DOHH2 (cell line): Measurements from ENCODE around the gene PLCG2.

Source experiments
- H3F3A ChIP-seq: fragments of 200-600 bp; sonication (generic), shearing (Covaris generic); 2 replicates; pipeline ENCODE4 v1.6.0; 2016; ENCODE audit warnings: antibody characterized with exemption, mild to moderate bottlenecking; ENCODE audit not compliant: control insufficient read depth, insufficient read depth
- H3K27ac ChIP-seq: fragments of 200-600 bp; sonication (generic); 2 replicates; pipeline ENCODE4 v1.5.1; 2014; ENCODE audit warnings: low read depth, mild to moderate bottlenecking, low read length, moderate library complexity
- H3K27me3 ChIP-seq: fragments of 200-600 bp; sonication (generic); 2 replicates; pipeline ENCODE4 v1.6.1; 2014; ENCODE audit warnings: mild to moderate bottlenecking, low read length, mixed read lengths; ENCODE audit not compliant: control insufficient read depth
- H3K36me3 ChIP-seq: fragments of 200-600 bp; sonication (generic); 2 replicates; pipeline ENCODE4 v1.6.1; 2014; ENCODE audit warnings: mild to moderate bottlenecking, low read length, moderate library complexity, mixed read lengths; ENCODE audit not compliant: control insufficient read depth
- H3K4me1 ChIP-seq: fragments of 200-600 bp; sonication (generic); 2 replicates; pipeline ENCODE4 v1.6.1; 2014; ENCODE audit warnings: mild to moderate bottlenecking, low read length, mixed read lengths; ENCODE audit not compliant: control insufficient read depth
- H3K4me2 ChIP-seq: fragments of 200-600 bp; sonication (generic); 2 replicates; pipeline ENCODE4 v1.6.0; 2014; ENCODE audit warnings: mild to moderate bottlenecking, low read length, moderate library complexity
- H3K4me3 ChIP-seq: fragments of 200-600 bp; sonication (generic); 2 replicates; pipeline ENCODE4 v1.5.1; 2014; ENCODE audit warnings: mild to moderate bottlenecking, low read length, mixed read lengths
- H3K79me2 ChIP-seq: fragments of 200-600 bp; sonication (generic); 2 replicates; pipeline ENCODE4 v1.6.1; 2014; ENCODE audit warnings: mild to moderate bottlenecking, low read length, mixed read lengths; ENCODE audit not compliant: control insufficient read depth
- H3K9me2 ChIP-seq: fragments of 200-600 bp; sonication (generic); replicated peaks from 2 replicates; pipeline ENCODE4 v1.6.1; 2014; ENCODE audit warnings: mild to moderate bottlenecking, low read length, mixed read lengths; ENCODE audit not compliant: control insufficient read depth
- H3K9me3 ChIP-seq: fragments of 200-600 bp; sonication (generic); 2 replicates; pipeline ENCODE4 v1.6.1; 2014; ENCODE audit warnings: antibody characterized with exemption, low read length, mixed read lengths; ENCODE audit not compliant: control insufficient read depth, insufficient read depth
- H4K20me1 ChIP-seq: fragments of 200-600 bp; sonication (generic); 2 replicates; pipeline ENCODE4 v1.6.0; 2014; ENCODE audit warnings: low read depth, mild to moderate bottlenecking, antibody characterized with exemption, low read length, moderate library complexity; ENCODE audit not compliant: control insufficient read depth, insufficient read depth
- EZH2phosphoT487 ChIP-seq: fragments of 200-600 bp; sonication (generic); IDR thresholded peaks from 2 replicates; pipeline ENCODE4 v1.6.1; 2017; ENCODE audit warnings: borderline replicate concordance, mild to moderate bottlenecking, antibody characterized with exemption, low read length, moderate library complexity, mixed read lengths
- TF ChIP-seq, protein P1 (sequence below): fragments of 200-600 bp; sonication (generic); IDR thresholded peaks from one replicate; pipeline ENCODE4 v1.5.1; 2014; ENCODE audit warnings: antibody characterized with exemption, mild to moderate bottlenecking, low read depth, low read length; ENCODE audit not compliant: poor library complexity, severe bottlenecking

The PLCG2 gene

DNA sequence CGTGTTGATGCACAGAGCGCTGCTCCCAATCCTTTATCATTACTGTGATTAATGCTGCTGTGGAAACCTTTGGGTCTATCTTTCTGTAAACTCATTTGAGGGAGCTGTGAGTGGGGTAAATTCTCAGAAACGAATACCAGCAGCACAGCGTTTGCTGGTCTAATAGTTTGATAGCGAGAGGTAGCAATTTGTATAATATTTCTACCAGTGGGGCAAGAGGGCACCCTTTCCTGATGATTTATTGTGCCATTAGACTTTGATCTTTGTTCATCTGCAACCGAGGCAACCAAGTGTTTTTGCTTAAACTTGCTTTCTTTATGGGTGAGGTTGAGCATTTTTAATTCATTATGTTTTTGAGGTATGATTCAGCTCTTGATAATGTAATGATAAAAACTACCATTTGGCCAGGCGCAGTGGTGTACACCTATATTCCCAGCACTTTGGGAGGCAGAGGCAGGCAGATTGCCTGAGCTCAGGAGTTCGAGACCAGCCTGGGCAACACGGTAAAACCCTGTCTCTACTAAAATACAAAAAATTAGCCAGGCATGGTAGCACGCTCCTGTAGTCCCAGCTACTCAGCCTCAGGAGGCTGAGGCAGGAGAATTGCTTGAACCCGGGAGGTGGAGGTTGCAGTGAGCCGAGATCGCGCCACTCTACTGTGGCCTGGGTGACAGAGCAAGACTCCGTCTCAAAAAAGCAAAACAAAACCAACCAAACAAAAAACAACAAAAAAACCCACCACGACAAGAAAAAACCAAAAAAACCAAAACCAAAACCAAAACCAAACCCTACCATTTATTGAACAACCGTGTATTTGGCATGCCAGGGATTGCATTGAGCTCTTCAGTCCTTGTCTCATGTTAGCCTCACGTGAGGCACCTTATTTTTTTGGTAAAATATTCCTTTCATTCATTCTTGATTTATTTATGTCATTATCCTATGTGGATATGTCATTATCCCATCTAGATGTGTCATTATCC is 81.5 kb downstream of the PLCG2 start:
- no peaks in the 10 kb centered on the region for H4K20me1 ChIP-seq
- H3K79me2 ChIP-seq: peaks cover 71% of the 10 kb centered on the region
- H3F3A ChIP-seq: peaks cover 38% of the 10 kb centered on the region
- TF ChIP-seq, protein P1, sequence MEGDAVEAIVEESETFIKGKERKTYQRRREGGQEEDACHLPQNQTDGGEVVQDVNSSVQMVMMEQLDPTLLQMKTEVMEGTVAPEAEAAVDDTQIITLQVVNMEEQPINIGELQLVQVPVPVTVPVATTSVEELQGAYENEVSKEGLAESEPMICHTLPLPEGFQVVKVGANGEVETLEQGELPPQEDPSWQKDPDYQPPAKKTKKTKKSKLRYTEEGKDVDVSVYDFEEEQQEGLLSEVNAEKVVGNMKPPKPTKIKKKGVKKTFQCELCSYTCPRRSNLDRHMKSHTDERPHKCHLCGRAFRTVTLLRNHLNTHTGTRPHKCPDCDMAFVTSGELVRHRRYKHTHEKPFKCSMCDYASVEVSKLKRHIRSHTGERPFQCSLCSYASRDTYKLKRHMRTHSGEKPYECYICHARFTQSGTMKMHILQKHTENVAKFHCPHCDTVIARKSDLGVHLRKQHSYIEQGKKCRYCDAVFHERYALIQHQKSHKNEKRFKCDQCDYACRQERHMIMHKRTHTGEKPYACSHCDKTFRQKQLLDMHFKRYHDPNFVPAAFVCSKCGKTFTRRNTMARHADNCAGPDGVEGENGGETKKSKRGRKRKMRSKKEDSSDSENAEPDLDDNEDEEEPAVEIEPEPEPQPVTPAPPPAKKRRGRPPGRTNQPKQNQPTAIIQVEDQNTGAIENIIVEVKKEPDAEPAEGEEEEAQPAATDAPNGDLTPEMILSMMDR: no peak
- no peak for TF ChIP-seq EZH2phosphoT487
- H3K9me2 ChIP-seq: no peaks in the 10 kb centered on the region
- H3K36me3 ChIP-seq: peaks cover 91% of the 10 kb centered on the region
- H3K4me1 ChIP-seq: peaks cover 63% of the 10 kb centered on the region
- H3K9me3 ChIP-seq: no peaks in the 10 kb centered on the region
- H3K4me2 ChIP-seq: no peak overlapping the region
- no peak overlapping the region for H3K4me3 ChIP-seq
- no peaks in the 10 kb centered on the region for H3K27me3 ChIP-seq
- peak overlapping the region; percentile 90 for H3K27ac ChIP-seq

DNA sequence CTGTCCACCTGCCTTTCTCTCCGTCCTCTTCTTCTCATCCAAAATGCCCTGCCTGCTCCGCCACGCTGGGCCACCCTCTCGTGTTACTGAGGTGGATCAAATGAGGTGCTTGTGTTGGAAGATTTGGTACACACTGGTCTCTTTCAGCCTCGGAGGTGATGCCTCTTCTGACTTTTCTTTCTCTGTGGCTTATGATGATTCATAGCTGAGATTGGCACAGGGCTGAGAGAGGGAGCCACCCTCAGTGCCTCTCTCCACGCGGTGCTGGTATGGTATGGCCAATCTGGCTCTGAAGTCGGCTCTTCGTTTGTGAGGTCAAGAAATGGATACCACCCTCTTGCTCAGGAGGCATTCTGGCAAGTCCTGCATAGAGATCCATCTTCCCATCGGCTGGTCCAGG is 82.4 kb downstream of the PLCG2 start:
- Histone ChIP-seq H3K4me2 (peak overlapping the region; percentile 76), H3K9me2 (no peaks in the 10 kb centered on the region), H3K27ac (peak overlapping the region; percentile 90)

DNA sequence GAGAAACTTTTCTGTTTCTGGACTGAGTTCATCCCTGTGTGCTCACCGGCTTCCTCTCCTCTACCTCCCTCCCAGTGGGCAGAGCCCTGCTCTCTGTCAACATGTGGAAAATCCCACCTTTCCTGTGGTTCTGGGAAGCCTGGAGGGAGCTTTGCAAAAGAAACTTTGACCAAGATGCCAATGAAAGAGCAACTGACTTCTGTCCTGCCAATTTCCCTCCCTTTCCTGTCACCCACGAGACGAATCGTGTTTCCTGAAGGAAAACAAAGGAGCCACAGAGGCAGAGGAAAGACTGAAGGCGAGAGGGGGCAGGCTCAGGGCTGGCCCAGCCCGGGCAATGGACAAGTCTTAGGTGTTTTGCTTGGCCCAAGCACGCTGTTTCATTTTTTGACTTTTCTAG is 82.8 kb downstream of the PLCG2 start:
- no peaks in the 10 kb centered on the region for H3K9me2 ChIP-seq
- H3K79me2 ChIP-seq: peaks cover 63% of the 10 kb centered on the region
- peak overlapping the region; percentile 63; the same call in 1 of the 2 replicates for H3K4me3 ChIP-seq
- peaks cover 36% of the 10 kb centered on the region for H3F3A ChIP-seq
- H3K4me2 ChIP-seq: peak overlapping the region; percentile 76
- TF ChIP-seq EZH2phosphoT487: no peak
- TF ChIP-seq, protein P1: no peak
- no peaks in the 10 kb centered on the region for H3K9me3 ChIP-seq
- H4K20me1 ChIP-seq: no peaks in the 10 kb centered on the region
- peaks cover 82% of the 10 kb centered on the region for H3K36me3 ChIP-seq
- no peaks in the 10 kb centered on the region for H3K27me3 ChIP-seq
- H3K27ac ChIP-seq: peak overlapping the region; percentile 90
- H3K4me1 ChIP-seq: peaks cover 74% of the 10 kb centered on the region

More for the DNA sequence above, 82.4 kb downstream of the PLCG2 start:
- peaks cover 70% of the 10 kb centered on the region for H3K4me1 ChIP-seq
- H3K27me3 ChIP-seq: no peaks in the 10 kb centered on the region
- peaks cover 82% of the 10 kb centered on the region for H3K36me3 ChIP-seq
- TF ChIP-seq EZH2phosphoT487: no peak
- TF ChIP-seq, protein P1: no peak
- H3K9me3 ChIP-seq: no peaks in the 10 kb centered on the region
- no peaks in the 10 kb centered on the region for H4K20me1 ChIP-seq
- peak overlapping the region; percentile 63; the same call in 1 of the 2 replicates for H3K4me3 ChIP-seq
- peaks cover 38% of the 10 kb centered on the region for H3F3A ChIP-seq
- H3K79me2 ChIP-seq: peaks cover 63% of the 10 kb centered on the region
